Activated CD4-positive, CD25-positive, alpha-beta regulatory T cell treated with anti-CD3 and anti-CD28 coated beads, Interleukin-2, amount 50 U/mL, for 72 hours (primary cell): ENCODE data around the gene DENND2D.

Experiments
- DNase-seq: peaks from one replicate; pipeline ENCODE4 v3.0.0; 2021

The DENND2D gene

DNA sequence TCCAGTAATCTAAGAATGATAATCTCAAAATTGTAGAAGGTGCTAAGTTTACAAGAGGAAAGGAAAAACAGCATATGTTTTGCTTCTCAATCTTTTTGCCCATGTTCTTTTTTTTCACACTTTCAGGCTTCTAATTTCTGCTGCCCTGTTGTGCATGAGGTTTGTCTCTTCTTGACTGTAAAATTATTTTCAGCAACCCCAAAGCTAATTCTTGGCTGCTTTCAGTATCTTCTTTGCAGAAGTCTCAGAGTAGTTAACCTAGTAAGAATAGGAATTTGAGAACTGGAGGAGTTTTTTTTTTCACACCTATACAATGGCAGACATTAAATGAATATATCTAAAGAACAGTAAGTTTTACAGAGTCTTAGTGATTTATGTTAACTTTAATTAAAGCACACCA, 26.4 kb downstream of the DENND2D start:
- no peak for DNase-seq

DNA sequence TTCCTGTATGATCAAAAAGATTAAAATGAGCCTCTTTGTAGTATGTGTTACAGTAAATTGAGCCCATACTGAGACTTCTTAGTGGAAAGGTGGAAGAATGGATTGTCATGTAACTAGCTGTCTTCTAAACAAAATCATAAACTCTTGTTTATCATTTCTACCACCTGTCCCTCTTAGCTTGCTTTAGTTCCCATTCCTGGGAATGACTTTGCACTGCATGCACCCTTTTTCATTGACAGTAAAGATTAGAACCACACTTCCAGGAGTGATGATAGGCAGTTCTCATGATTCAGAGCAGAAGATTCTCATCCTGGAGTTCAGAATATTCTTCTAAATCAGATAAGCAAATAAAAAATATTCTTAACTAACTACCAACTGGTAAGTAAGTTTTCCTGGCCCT, 28.0 kb downstream of the DENND2D start:
- DNase-seq = no peak

GRCh38 chr1:111164151-111164550, 36.3 kb downstream of the DENND2D start:
- no peak for DNase-seq

DNA sequence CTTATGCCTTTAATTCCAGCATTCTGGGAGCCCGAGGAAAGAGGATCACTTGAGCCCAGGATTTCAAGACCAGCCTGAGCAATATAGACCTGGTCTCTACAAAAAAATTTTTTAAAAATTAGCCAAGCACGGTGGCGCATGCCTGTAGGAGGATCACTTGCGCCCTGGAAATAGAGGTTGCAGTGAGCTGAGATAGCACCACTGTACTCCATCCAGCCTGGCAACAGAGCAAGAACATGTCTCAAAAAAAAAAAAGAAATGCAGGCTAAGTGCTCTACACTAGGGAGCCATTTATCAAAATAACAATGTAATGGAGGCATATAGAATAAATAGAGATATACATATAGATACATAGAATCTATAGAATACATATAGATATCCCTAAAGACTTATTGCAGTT, 37.1 kb downstream of the DENND2D start:
- DNase-seq = no peak

- no peak for DNase-seq
Measured at GRCh38 chr1:111162488-111162880, 38.0 kb downstream of the DENND2D start.

DNA sequence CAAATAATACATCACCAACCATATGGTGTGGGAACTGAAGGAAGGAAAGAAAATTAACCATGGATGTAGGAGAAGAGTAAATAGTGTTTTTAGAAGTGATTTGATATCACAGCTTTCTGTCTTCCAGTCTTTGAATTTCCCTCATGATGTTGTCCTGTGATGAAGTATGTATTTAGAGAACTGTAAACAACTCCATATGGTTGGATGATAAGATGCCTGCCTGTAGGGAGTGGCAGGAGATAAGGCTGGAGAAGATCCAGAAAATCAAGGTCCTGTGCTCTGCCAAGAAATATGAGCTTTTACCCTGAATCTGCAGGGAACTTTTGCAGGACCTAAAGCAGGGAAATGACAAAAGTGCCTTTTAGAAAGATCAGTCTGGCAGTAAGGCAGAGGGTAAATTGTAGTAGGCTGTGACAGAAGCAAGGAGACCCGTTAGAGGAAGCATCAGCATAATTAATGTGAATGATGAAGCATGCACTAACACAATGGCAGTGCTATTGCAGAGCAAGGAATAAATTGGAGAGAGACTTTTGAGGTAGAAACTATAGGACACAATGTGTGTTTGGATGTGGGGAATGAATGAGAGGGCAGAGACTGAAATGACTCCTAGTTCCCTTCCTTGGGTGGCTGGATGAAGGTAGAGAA, 38.5 kb downstream of the DENND2D start:
- DNase-seq = no peak

- no peak for DNase-seq
Measured at GRCh38 chr1:111157431-111157830, 43.0 kb downstream of the DENND2D start.

DNA sequence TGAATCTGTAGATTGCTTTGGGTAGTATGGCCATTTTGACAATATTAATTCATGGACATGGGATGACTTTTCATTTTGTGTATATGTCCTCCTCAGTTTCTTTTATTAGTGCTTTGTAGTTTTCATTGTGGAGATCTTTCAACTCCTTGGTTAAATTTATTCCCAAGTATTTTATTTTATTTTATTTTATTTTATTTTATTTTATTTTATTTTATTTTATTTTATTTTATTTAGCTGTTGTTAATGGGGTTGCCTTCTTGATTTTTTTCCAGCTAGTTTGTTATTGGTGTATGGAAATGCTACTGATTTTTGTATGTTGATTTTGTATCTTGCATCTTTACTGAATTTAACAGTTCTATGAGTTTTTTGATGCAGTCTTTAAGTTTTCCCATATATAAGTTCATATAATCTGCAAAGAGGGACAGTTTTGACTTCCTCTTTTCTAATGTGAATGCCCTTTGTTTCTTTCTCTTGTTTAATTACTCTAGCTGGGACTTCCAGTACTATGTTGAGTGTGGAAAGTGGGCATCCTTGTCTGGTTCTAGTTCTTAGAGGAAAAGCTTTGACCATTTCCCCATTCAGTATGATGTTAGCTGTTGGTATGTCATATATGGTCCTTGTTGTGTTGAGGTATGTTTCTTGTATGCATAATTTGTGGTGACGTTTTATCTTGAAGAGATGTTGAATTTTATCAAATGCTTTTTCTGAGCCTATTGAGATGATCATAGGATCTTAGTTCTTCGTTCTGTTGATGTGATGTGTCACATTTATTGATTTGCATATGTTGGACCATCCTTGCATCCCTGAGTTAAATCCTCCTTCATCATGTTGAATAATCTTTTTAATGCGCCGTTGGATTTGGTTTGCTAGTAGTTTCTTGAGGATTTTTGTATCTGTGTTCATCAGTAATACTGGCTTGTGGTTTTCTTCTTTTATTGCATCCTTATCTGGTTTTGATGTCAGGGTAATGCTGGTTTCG, 46.1 kb downstream of the DENND2D start:
- no peak for DNase-seq

DNA sequence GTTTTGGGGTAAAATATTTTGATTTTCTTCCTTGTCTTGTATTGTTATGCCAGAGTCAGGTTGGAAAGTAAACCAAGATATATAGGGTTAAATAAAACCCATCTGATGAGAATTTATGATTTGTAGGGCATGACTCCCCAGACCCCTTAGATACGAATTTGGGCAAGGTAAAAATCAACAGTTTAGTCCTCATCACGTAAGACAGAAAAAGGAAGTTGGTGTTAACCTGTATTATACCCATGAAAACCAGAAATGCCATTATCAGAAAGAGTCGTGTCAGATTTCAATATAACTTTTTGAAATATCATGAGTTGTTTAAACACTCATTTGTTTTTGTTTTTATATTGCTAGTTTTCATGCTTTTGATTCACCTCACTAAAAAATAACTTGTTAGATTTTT, 48.6 kb downstream of the DENND2D start:
- no peak for DNase-seq

GRCh38 chr1:111148376-111148881, 52.0 kb downstream of the DENND2D start:
- no peak for DNase-seq

DNA sequence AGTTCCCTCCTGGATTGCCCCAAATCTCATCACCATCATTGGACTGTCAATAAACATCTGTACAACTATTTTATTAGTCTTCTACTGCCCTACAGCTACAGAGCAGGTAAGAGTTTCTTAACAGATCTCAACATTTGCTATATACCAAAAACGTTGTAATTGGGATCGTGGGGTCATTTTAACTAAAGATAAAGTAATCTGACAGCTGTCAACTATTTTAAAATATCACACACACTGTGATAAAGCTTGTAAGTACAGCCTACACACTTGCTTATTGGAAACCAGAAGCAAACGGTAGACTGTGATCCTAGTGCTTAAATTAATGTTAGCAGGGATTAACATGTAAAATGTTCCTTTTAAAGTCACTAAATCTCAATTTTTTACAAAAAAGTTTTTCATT, 52.5 kb downstream of the DENND2D start:
- DNase-seq = no peak

GRCh38 chr1:111145963-111146768, 54.3 kb downstream of the DENND2D start:
- DNase-seq = no peak

DNA sequence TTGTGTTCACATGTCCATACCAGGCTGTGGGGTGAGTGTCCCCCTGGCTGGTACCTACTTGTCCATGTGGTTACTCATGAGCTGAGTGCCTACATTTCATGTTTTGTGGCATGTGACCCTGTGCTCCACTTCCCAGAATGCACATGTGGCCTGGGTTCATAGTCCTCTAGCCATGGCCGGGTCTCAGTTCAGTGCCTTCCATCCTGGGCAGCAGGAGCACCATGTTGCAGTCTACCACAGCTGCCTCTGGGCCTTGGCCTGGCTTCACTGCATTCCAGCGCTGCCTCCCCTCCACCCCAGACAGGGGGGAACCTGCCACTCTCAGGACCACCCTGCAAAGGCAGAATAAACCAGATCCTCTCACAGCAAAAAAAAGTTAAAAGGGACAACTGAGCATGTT, 54.9 kb downstream of the DENND2D start:
- DNase-seq = no peak

- no peak for DNase-seq
Measured at GRCh38 chr1:111142356-111142975, 58.0 kb downstream of the DENND2D start.

GRCh38 chr1:111141245-111142220, 58.9 kb downstream of the DENND2D start:
- DNase-seq = no peak

DNA sequence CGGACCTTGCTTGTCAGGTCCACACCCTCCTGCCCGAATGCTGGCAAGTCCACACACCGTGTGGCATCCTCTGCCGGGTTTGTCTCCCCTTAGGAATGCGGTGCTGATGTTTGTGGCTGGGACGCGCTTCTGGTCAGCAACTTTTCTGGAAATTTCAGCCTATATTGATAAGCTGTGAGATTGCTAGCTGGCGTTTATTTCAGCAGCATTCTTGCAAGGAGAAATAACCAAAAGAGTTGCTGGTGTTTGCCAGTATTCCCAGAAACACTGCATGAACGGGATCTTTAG, 59.8 kb downstream of the DENND2D start:
- no peak for DNase-seq

DNA sequence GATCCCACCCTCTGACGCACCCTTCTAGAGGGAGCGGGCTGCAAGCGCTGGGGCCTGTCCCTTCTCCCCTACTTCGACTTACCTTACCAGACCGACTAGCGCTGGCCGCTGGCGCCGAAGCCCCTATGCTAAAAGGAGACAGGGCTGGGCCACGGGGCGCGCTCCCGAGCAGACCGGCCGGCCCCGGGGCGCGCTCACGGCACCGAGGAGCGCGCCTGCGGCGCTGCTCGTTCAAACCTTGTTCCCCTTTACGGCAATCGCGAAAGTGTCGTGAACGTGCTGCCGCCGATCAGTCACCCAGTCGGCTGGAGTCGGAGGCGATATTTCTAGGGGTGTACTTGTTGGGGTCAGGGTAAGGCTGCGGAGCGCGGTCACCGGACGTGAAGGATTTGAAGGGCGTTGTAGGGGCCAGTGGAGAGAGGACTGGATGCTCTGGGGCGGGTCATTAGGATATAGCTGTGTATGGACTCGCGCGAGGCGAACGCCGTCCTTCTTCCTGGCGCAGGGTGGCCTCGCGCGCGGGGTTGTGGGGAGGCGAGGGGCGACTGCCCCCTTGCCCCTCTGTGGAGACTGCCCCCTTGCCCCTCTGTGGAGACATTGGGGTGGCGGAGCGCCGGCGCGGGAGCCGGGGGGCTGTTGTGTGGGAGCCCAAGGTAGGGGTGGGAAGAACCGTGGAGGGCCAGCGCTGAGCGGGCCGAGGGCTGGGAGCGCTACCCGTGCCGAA, 60.3 kb downstream of the DENND2D start, which contains the start of the genes CEPT1 and DRAM2:
Gene CEPT1, plus strand, starts transcription at position 268 of the 724 bp plus-strand sequence. CDS start 7,492 bp downstream, outside the sequence.
Gene DRAM2, minus strand, starts transcription at position 138 of the 724 bp plus-strand sequence. CDS start 8,539 bp downstream, outside the sequence.
- peak; percentile 94 for DNase-seq

DNA sequence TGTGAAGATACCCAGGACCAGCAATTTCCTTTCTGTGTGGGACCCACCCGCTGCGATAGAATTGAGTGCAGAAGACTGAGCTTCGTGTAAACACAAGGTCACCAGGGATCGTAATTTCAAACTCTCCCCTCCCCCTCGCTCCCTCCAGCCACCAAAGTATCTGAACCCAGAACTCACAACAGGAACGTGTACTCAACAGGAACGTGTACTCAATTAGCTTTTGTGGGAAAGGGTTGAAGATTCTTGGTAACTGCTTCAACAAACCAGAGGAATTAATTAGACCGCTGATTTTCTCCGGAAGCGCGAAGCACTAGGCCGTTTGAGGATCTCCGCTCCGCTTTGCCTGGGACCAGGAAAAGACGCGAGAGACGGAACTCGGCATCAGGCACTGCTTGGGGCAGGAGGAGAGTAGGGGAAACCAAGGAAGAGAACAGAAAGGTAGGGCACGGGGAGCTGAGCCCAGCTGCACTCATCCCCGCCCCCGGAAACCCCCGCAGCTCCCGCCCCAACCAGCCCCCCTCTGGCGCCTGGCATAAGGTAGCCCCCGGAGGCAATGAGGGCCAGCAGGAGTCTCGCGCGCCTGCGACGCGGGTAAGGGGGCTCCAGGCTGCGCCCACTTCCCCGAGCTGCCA, 61.0 kb downstream of the DENND2D start:
- no peak for DNase-seq
